ENCODE results near the gene SMIM44.

Gene SMIM44

DNA sequence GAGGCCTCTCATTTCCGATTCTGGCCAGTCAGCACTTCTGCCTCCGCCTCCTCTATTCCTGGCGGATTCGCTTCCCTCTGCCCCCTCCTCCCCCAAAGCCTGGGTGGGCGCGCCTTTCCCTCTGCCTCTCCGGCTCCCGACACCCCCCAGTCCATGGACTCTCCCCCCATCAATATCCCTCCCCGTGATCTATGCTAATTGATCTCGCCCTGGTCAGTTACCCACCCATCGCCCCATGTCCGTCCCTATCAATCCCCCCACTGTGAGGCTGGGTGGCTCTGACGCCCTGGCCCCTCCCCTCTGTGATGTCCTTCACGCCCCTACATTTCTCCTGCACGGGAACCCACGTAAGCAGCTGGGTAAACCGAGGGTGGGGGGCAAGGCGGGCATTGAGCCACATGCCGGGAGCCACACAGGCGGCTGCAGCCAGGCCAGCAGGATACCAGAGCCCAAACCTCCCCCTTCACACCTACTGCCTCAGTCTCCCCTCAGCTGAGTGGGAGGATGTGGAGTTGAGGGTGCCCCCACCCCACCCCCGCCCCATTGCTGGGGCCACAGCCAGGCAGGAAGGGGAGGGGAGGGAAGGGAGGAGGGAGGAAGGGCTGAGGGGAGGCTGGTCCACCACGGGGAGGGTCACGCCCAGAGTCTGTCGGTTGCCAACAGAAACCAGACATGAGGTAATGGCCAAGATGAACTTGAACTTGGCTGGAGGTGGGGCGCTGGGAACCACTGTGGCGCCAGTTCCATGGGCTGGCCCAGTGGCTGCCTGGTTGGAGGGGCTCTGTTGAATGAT lies 24.0 kb downstream of the SMIM44 start:
- TF ChIP-seq CTCF (IDR thresholded peaks at IDR 0.05): no peak
- intact Hi-C loops (cut with DNase I; ENCODE audit: low total_unique reads): no loop called here
- Histone ChIP-seq H3K27ac (peak overlapping the region; percentile 94 to 98), H3K4me1 (peaks cover 4 to 69% (median 64%) of the 10 kb centered on the region in 4 donors), H3K27me3 (no peaks in the 10 kb centered on the region), H3K9me3 (no peaks in the 10 kb centered on the region), H3K36me3 (peaks cover 37 to 64% (median 47%) of the 10 kb centered on the region in 3 donors), H3K4me3 (peak overlapping the region; percentile 6 to 24)
- peak; percentile 94 to 98 for DNase-seq

DNA sequence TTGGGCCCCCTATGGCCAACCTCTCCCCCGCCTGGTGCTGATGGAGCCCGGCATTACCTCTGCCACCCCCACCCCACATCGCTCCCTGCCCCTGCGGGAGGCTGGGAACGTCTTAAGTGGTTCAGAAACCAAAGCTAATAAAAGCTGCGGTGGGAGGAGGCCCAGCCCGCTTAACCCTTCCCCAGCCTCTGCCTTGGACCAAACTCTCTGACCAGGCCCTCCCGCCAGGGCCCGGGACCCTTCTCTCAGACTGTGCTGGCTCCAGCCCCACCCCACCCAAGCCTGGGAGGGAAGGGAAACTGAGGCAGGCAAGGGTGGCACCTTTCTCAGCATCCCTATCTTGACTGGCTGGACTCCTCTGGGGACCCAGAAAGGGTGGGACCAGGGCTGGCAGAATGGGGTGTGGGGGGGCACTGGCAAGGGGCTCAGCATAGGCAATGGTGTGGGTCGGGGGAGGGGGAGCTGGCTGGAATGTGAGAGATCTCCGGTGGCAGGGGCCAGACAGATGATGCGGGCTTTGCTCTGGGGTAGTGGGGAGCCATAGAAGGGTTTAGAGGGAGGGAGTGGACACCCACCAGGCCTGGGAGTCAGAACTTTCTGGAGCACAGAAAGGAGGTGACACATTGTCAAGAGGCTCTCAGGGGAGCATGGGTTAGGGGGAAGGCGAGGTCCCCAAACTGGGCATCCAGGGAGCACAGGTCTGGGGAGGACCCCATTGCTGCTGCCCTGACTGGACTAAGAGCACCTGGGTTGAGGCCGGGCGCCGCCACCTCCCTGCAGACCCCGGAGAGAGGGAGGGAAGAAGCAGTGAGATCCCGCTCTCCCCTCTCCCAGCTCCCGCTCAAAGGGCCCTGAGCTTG lies 24.8 kb downstream of the SMIM44 start:
- intact Hi-C loops (cut with DNase I; ENCODE audit: low total_unique reads): no loop called here
- Histone ChIP-seq H3K4me3 (peak overlapping the region; percentile 6 to 24), H3K27me3 (no peaks in the 10 kb centered on the region), H3K27ac (peak overlapping the region; percentile 94 to 98), H3K9me3 (no peaks in the 10 kb centered on the region), H3K36me3 (peaks cover 37 to 64% (median 47%) of the 10 kb centered on the region in 3 donors), H3K4me1 (peaks cover 4 to 61% (median 57%) of the 10 kb centered on the region in 4 donors)
- TF ChIP-seq CTCF (IDR thresholded peaks at IDR 0.05): no peak
- DNase-seq: no peak

DNA sequence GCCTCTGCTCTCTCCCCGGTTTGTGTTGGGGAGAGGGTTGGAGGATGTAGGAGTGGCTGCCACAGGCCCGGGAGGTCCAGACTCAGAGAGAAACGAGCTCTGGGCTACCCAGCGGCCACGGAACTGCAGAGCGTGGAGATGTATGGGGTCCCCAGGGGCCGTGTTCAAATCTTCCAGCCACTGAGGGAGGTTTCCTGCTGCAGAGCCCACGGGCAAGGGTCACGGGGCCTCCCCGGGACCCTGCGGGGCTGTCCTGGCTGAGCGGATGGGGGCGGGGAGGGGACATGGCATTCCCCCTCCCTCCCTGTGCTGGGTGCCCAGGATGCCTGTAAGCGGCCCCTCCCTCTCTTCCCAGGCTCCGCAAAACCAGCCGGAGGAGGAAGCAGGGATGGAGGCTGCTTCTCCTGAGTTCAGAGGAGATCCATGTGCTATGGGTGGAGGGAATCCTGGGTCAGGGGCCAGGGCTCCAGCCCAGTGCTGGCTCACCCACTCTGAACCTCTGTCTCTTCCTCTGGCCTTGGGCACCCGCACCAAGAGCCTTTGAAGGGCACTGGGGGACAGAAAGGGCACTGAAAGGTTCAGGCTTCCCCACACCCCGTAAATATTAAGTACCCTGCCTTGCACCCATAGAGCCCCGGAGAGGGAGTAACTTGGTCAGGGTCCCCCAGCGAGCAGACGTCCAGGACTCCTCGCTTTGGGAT lies 25.6 kb downstream of the SMIM44 start:
- Histone ChIP-seq H3K4me1 (peaks cover 4 to 61% (median 51%) of the 10 kb centered on the region in 4 donors), H3K36me3 (peaks cover 38 to 64% (median 47%) of the 10 kb centered on the region in 3 donors), H3K27me3 (no peaks in the 10 kb centered on the region), H3K27ac (peak overlapping the region; percentile 94 to 98), H3K4me3 (no peak overlapping the region), H3K9me3 (no peaks in the 10 kb centered on the region)
- intact Hi-C loops (cut with DNase I; ENCODE audit: low total_unique reads): no loop called here
- peak; percentile 38 to 84 for DNase-seq
- no peak for TF ChIP-seq CTCF (IDR thresholded peaks at IDR 0.05)

DNA sequence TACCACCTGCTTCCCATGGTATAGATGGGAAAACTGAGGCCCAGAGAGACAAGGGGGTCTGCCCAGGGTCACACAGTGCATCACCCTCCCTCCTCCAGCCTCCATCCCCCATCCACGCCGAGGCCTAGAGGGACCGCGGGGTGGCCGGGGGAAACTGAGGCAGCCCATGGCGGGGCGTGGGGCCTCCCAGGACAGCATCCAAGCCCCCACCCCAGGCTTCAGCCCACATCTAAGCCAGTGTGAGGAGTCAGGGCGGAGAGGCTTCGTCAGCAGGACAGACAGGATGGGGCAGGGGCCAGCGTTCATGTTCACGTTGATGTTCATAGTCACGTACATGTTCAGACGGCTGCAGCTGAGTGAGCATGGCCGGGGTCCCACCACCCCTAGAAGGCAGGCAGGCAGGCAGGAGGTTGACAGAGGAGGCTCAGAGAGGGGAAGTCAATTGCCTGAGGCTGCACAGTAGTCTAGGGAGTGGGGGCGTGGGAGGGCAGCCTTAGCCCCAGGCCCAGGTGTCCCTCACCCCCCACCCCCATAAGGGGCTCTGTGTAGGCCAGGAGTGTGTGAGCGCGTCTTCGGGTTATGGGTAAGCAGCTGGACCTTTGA lies 26.2 kb downstream of the SMIM44 start:
- intact Hi-C loops (cut with DNase I; ENCODE audit: low total_unique reads): no loop called here
- Histone ChIP-seq H3K4me1 (peaks cover 4 to 61% (median 57%) of the 10 kb centered on the region in 4 donors), H3K27ac (peak overlapping the region; percentile 94 to 98), H3K27me3 (no peaks in the 10 kb centered on the region), H3K36me3 (peaks cover 39 to 67% (median 52%) of the 10 kb centered on the region in 3 donors), H3K9me3 (no peaks in the 10 kb centered on the region), H3K4me3 (no peak overlapping the region)
- DNase-seq: no peak
- no peak for TF ChIP-seq CTCF (IDR thresholded peaks at IDR 0.05)

Data from tibial artery (tissue), 4 donors.